GM23338 (cell line): ENCODE results near the gene FOXM1. TPM values are rescaled to one million over a fixed set of nuclear protein-coding genes. Genes with fewer than 3 reads are reported as not detected.
A peak's percentile ranks its signal among the peaks of the same experiment; 100 is the strongest.

Source experiments
- ATAC-seq: fragments of 200-7000 bp; cut with Tn5 transposase; 3 replicates; pipeline ENCODE4 v1.9.1; 2020
- DNase-seq: peaks from one replicate; pipeline ENCODE4 v3.0.0-alpha.2; 2015; ENCODE audit warnings: low spot score
- H2AFZ ChIP-seq: fragments of 200-600 bp; sonication (generic); 2 replicates; pipeline ENCODE4 v1.8.0; 2016; ENCODE audit warnings: antibody characterized with exemption, mild to moderate bottlenecking, moderate library complexity
- H3F3A ChIP-seq: fragments of 200-600 bp; sonication (generic); replicated peaks from 2 replicates; pipeline ENCODE4 v1.8.0; 2017; ENCODE audit warnings: antibody characterized with exemption, mixed run types, low read depth
- H3K27ac ChIP-seq: fragments of 200-600 bp; sonication (generic); 2 replicates; pipeline ENCODE4 v1.6.1; 2016; ENCODE audit warnings: low read depth
- H3K27me3 ChIP-seq: fragments of 200-600 bp; sonication (generic); 2 replicates; pipeline ENCODE4 v1.8.0; 2016; ENCODE audit warnings: mild to moderate bottlenecking, mixed run types, moderate library complexity; ENCODE audit not compliant: insufficient read depth
- H3K36me3 ChIP-seq: fragments of 200-600 bp; sonication (generic); 2 replicates; pipeline ENCODE4 v1.8.0; 2016; ENCODE audit warnings: mild to moderate bottlenecking; ENCODE audit not compliant: insufficient read depth
- H3K4me1 ChIP-seq: fragments of 200-600 bp; sonication (generic); 2 replicates; pipeline ENCODE4 v1.8.0; 2016; ENCODE audit warnings: mild to moderate bottlenecking, moderate library complexity; ENCODE audit not compliant: insufficient read depth
- H3K4me2 ChIP-seq: fragments of 200-600 bp; sonication (generic); 2 replicates; pipeline ENCODE4 v1.7.1; 2017; ENCODE audit warnings: mixed run types
- H3K4me3 ChIP-seq: fragments of 200-600 bp; sonication (generic); 2 replicates; pipeline ENCODE4 v1.6.1; 2016; ENCODE audit warnings: mixed run types
- H3K79me2 ChIP-seq: fragments of 200-600 bp; sonication (generic); replicated peaks from 2 replicates; pipeline ENCODE4 v1.8.0; 2017; ENCODE audit warnings: mild to moderate bottlenecking; ENCODE audit not compliant: insufficient read depth
- H3K9me2 ChIP-seq: fragments of 200-600 bp; sonication (generic); 2 replicates; pipeline ENCODE4 v1.8.0; 2017; ENCODE audit not compliant: insufficient read depth
- H4K20me1 ChIP-seq: fragments of 200-600 bp; sonication (generic); replicated peaks from 2 replicates; pipeline ENCODE4 v1.8.0; 2017; ENCODE audit warnings: mild to moderate bottlenecking; ENCODE audit not compliant: insufficient read depth
- H3K27ac Mint-ChIP-seq: 2 replicates; pipeline ENCODE4 v1.8.0; 2020; ENCODE audit warnings: inconsistent platforms, mild to moderate bottlenecking, moderate library complexity, mixed read lengths
- H3K27me3 Mint-ChIP-seq: 3 replicates; pipeline ENCODE4 v1.8.0; 2022; ENCODE audit warnings: low read depth, mild to moderate bottlenecking, moderate library complexity, mixed read lengths, inconsistent platforms; ENCODE audit not compliant: insufficient read depth, poor library complexity
- H3K36me3 Mint-ChIP-seq: 3 replicates; pipeline ENCODE4 v1.8.0; 2021; ENCODE audit warnings: low read depth, mild to moderate bottlenecking, inconsistent platforms, moderate library complexity, mixed read lengths
- H3K4me1 Mint-ChIP-seq: 3 replicates; pipeline ENCODE4 v1.8.0; 2020; ENCODE audit warnings: mild to moderate bottlenecking, inconsistent platforms, mixed read lengths
- H3K4me3 Mint-ChIP-seq: 3 replicates; pipeline ENCODE4 v1.8.0; 2021; ENCODE audit warnings: moderate library complexity, mild to moderate bottlenecking, inconsistent platforms, mixed read lengths
- H3K9me3 Mint-ChIP-seq: 3 replicates; pipeline ENCODE4 v1.8.0; 2020; ENCODE audit warnings: moderate library complexity, mild to moderate bottlenecking, inconsistent platforms, mixed read lengths
- EZH2phosphoT487 ChIP-seq: fragments of 200-600 bp; sonication (generic); IDR thresholded peaks from one replicate; pipeline ENCODE4 v1.8.1; 2018; ENCODE audit warnings: antibody characterized with exemption; ENCODE audit not compliant: unreplicated experiment
- NANOG ChIP-seq: IDR thresholded peaks from 2 replicates; pipeline ENCODE4 v1.6.1; 2016; ENCODE audit warnings: antibody characterized with exemption, borderline replicate concordance
- REST ChIP-seq: IDR thresholded peaks from one replicate; pipeline ENCODE4 v1.6.1; 2018; ENCODE audit warnings: antibody characterized with exemption; ENCODE audit not compliant: unreplicated experiment
- STAT1 ChIP-seq: IDR thresholded peaks from one replicate; pipeline ENCODE4 v1.6.1; 2016; ENCODE audit warnings: antibody characterized with exemption; ENCODE audit not compliant: unreplicated experiment
- polyA plus RNA-seq: library from polyadenylated mRNA; unstranded; fragments of >200 nt; fragmentation: Nextera tagmentation; extraction: Ambion mirVana; gene quantifications from 2 replicates; pipeline ENCODE4 v1.2.1, GENCODE V29; 2016
- total RNA-seq: library from RNA; depleted of rRNA; stranded (reverse); fragments of >200 nt; shearing (Covaris generic); gene quantifications from 2 replicates; pipeline ENCODE4 v1.2.3, GENCODE V29; 2014
- TF ChIP-seq, protein P1 (sequence below), 2 experiments: fragments of 200-600 bp in 1 of 2; sonication (generic) in 1 of 2; conservative IDR thresholded peaks; 2 replicates each; pipeline versions ENCODE4 v1.5.1 to v1.6.1; 2016 to 2017; ENCODE audit warnings: antibody characterized with exemption in 2 of 2, low read depth in 2 of 2, mild to moderate bottlenecking in 2 of 2, moderate library complexity in 1 of 2

FOXM1 gene
- total and polyA plus RNA-seq, 2 experiments from 2014 or later = 31.0 to 98.1 TPM

DNA sequence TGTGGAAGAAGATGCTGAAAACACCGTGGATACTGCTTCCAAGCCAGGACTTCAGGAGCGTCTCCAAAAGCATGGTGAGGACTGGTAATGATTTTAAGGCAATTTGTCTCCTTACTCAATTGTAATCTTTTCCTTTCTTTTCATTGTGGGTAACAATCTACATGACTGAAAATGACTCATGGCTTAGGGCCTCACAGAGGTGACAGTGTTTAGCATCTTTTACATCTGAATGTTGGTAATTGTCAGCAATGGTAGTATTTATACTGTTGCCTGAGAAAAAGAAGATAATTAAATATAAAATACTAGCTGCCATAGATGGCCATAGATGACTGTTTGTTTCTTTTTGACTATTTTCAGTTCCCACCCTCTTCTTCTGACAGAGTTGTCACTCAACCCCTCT, 45.4 kb upstream of the FOXM1 start:
- peaks cover 28% of the 10 kb centered on the region for H3K36me3 Mint-ChIP-seq
- Histone ChIP-seq H4K20me1 (no peaks in the 10 kb centered on the region), H2AFZ (no peak overlapping the region), H3K4me3 (peak overlapping the region; percentile 11; the same call in 1 of the 2 replicates), H3K9me2 (0 out of 2 replicates have a peak, but pooled peaks cover 4% of the 10 kb centered on the region), H3K27me3 (no peaks in the 10 kb centered on the region), H3K4me2 (0 out of 2 replicates have a peak overlapping the region, but pooled peaks have one; percentile 29), H3K79me2 (no peaks in the 10 kb centered on the region), H3K27ac (peak overlapping the region; percentile 52), H3K4me1 (peaks cover 17% of the 10 kb centered on the region), H3F3A (no peaks in the 10 kb centered on the region; the same call in 1 of the 2 replicates), H3K36me3 (no peaks in the 10 kb centered on the region)
- TF ChIP-seq NANOG = peak; percentile 24; the same call in 1 of the 2 replicates
- no peak for TF ChIP-seq REST
- ATAC-seq (peak; percentile 62), DNase-seq (peak; percentile 34)
- no peaks in the 10 kb centered on the region for H3K27me3 Mint-ChIP-seq
- H3K9me3 Mint-ChIP-seq = no peaks in the 10 kb centered on the region
- peaks cover 15% of the 10 kb centered on the region for H3K4me1 Mint-ChIP-seq
- peak overlapping the region; percentile 25; the same call in 1 of the 2 replicates for H3K27ac Mint-ChIP-seq
- H3K4me3 Mint-ChIP-seq = no peak overlapping the region

- Histone ChIP-seq H3K4me3 (no peak overlapping the region), H2AFZ (no peak overlapping the region), H3K4me2 (no peak overlapping the region), H3K36me3 (no peaks in the 10 kb centered on the region), H3K27ac (no peak overlapping the region), H3K79me2 (no peaks in the 10 kb centered on the region), H4K20me1 (no peaks in the 10 kb centered on the region), H3K9me2 (0 out of 2 replicates have a peak, but pooled peaks cover 4% of the 10 kb centered on the region), H3K27me3 (no peaks in the 10 kb centered on the region), H3F3A (0 out of 2 replicates have a peak, but pooled peaks cover 2% of the 10 kb centered on the region), H3K4me1 (peaks cover 17% of the 10 kb centered on the region)
- TF ChIP-seq, protein P1, sequence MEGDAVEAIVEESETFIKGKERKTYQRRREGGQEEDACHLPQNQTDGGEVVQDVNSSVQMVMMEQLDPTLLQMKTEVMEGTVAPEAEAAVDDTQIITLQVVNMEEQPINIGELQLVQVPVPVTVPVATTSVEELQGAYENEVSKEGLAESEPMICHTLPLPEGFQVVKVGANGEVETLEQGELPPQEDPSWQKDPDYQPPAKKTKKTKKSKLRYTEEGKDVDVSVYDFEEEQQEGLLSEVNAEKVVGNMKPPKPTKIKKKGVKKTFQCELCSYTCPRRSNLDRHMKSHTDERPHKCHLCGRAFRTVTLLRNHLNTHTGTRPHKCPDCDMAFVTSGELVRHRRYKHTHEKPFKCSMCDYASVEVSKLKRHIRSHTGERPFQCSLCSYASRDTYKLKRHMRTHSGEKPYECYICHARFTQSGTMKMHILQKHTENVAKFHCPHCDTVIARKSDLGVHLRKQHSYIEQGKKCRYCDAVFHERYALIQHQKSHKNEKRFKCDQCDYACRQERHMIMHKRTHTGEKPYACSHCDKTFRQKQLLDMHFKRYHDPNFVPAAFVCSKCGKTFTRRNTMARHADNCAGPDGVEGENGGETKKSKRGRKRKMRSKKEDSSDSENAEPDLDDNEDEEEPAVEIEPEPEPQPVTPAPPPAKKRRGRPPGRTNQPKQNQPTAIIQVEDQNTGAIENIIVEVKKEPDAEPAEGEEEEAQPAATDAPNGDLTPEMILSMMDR (conservative IDR thresholded peaks at IDR 0.05; ENCODE audit: low read depth in 2 of 2) = no peak
- TF ChIP-seq STAT1 = no peak
- TF ChIP-seq EZH2phosphoT487 = no peak
- Mint-ChIP-seq H3K9me3 (no peaks in the 10 kb centered on the region), H3K4me1 (peaks cover 15% of the 10 kb centered on the region), H3K27ac (no peak overlapping the region), H3K36me3 (peaks cover 27% of the 10 kb centered on the region), H3K4me3 (no peak overlapping the region), H3K27me3 (no peaks in the 10 kb centered on the region)
- no peak for DNase-seq
- ATAC-seq = no peak
Observed at GRCh38 chr12:2919249-2919648, 42.3 kb upstream of the FOXM1 start.
